ENCODE measurements around the gene AATK. TPM values are rescaled to one million over a fixed set of nuclear protein-coding genes. Genes with fewer than 3 reads are reported as not detected.
"Not testable (repeated sequence)": the region's sequence is repeated elsewhere in the genome, so short reads cannot be mapped to it uniquely, and the experiment has no call there.

The AATK gene
- total RNA-seq, 1 experiment from 2014 or later = 0.16 TPM

- H3K9me3 ChIP-seq = no peaks in the 10 kb centered on the region
- no peaks in the 10 kb centered on the region for H3K36me3 ChIP-seq
- no peak overlapping the region for H3K4me3 ChIP-seq
- H3K27me3 ChIP-seq = no peaks in the 10 kb centered on the region
- DNase-seq = no peak
Observed at GRCh38 chr17:81159611-81160265, 6.3 kb downstream of the AATK start.

- no peak for DNase-seq
- no peaks in the 10 kb centered on the region for H3K36me3 ChIP-seq
- H3K4me3 ChIP-seq = no peak overlapping the region
- no peaks in the 10 kb centered on the region for H3K9me3 ChIP-seq
- H3K27me3 ChIP-seq = no peaks in the 10 kb centered on the region
Observed at GRCh38 chr17:81158688-81159590, 7.1 kb downstream of the AATK start.

- Histone ChIP-seq H3K27me3 (no peaks in the 10 kb centered on the region), H3K36me3 (no peaks in the 10 kb centered on the region), H3K4me3 (no peak overlapping the region), H3K9me3 (no peaks in the 10 kb centered on the region)
- no peak for DNase-seq
Observed at GRCh38 chr17:81157848-81158687, 8.0 kb downstream of the AATK start.

GRCh38 chr17:81156866-81157805, 8.9 kb downstream of the AATK start:
- no peak for DNase-seq
- H3K36me3 ChIP-seq = no peaks in the 10 kb centered on the region
- no peaks in the 10 kb centered on the region for H3K9me3 ChIP-seq
- no peak overlapping the region for H3K4me3 ChIP-seq
- H3K27me3 ChIP-seq = no peaks in the 10 kb centered on the region

- H3K36me3 ChIP-seq = no peaks in the 10 kb centered on the region
- H3K27me3 ChIP-seq = no peaks in the 10 kb centered on the region
- no peaks in the 10 kb centered on the region for H3K9me3 ChIP-seq
- no peak for DNase-seq
- H3K4me3 ChIP-seq = no peak overlapping the region
Observed at GRCh38 chr17:81154961-81155360, 11.1 kb downstream of the AATK start.

GRCh38 chr17:81154016-81154415, 12.0 kb downstream of the AATK start:
- DNase-seq, H3K9me3 ChIP-seq, H3K36me3 ChIP-seq, H3K4me3 ChIP-seq, H3K27me3 ChIP-seq: not testable (repeated sequence)

GRCh38 chr17:81153340-81153803, 12.6 kb downstream of the AATK start:
- peak; percentile 68 for DNase-seq
- Histone ChIP-seq H3K36me3 (no peaks in the 10 kb centered on the region), H3K9me3 (no peaks in the 10 kb centered on the region), H3K4me3 (no peak overlapping the region), H3K27me3 (no peaks in the 10 kb centered on the region)

- Histone ChIP-seq H3K36me3 (no peaks in the 10 kb centered on the region), H3K9me3 (no peaks in the 10 kb centered on the region), H3K4me3 (no peak overlapping the region), H3K27me3 (no peaks in the 10 kb centered on the region)
- no peak for DNase-seq
Observed at GRCh38 chr17:81152288-81152828, 13.7 kb downstream of the AATK start.

- DNase-seq = no peak
- Histone ChIP-seq H3K36me3 (no peaks in the 10 kb centered on the region), H3K27me3 (no peaks in the 10 kb centered on the region), H3K4me3 (no peak overlapping the region), H3K9me3 (no peaks in the 10 kb centered on the region)
Observed at GRCh38 chr17:81151278-81151677, 14.7 kb downstream of the AATK start.

- Histone ChIP-seq H3K27me3 (no peaks in the 10 kb centered on the region), H3K4me3 (no peak overlapping the region), H3K36me3 (no peaks in the 10 kb centered on the region), H3K9me3 (no peaks in the 10 kb centered on the region)
- peak; percentile 52 for DNase-seq
Observed at GRCh38 chr17:81150377-81151077, 15.5 kb downstream of the AATK start.

GRCh38 chr17:81148986-81149533, 17.0 kb downstream of the AATK start:
- Histone ChIP-seq H3K27me3 (no peaks in the 10 kb centered on the region), H3K36me3 (no peaks in the 10 kb centered on the region), H3K4me3 (no peak overlapping the region), H3K9me3 (no peaks in the 10 kb centered on the region)
- DNase-seq = no peak

- H3K36me3 ChIP-seq = no peaks in the 10 kb centered on the region
- no peaks in the 10 kb centered on the region for H3K9me3 ChIP-seq
- DNase-seq = no peak
- H3K27me3 ChIP-seq = no peaks in the 10 kb centered on the region
- H3K4me3 ChIP-seq = no peak overlapping the region
Observed at GRCh38 chr17:81148571-81148970, 17.4 kb downstream of the AATK start.

GRCh38 chr17:81147701-81148100, 18.3 kb downstream of the AATK start:
- no peak for DNase-seq

GRCh38 chr17:81146208-81146607, 19.8 kb downstream of the AATK start:
- DNase-seq, H3K4me3 ChIP-seq, H3K27me3 ChIP-seq, H3K36me3 ChIP-seq, H3K9me3 ChIP-seq: not testable (repeated sequence)

More at GRCh38 chr17:81147701-81148100, 18.3 kb downstream of the AATK start:
- H3K4me3 ChIP-seq = no peak overlapping the region
- H3K36me3 ChIP-seq = no peaks in the 10 kb centered on the region
- H3K27me3 ChIP-seq = no peaks in the 10 kb centered on the region
- H3K9me3 ChIP-seq = no peaks in the 10 kb centered on the region

GRCh38 chr17:81144423-81144781, 21.6 kb downstream of the AATK start:
- Histone ChIP-seq H3K36me3 (no peaks in the 10 kb centered on the region), H3K27me3 (no peaks in the 10 kb centered on the region), H3K9me3 (no peaks in the 10 kb centered on the region), H3K4me3 (no peak overlapping the region)
- DNase-seq = no peak

All from MG63 (cell line).